Natural killer cell (primary cell): ENCODE measurements around the gene RAC2. TPM values are rescaled to one million over a fixed set of nuclear protein-coding genes. Genes with fewer than 3 reads are reported as not detected.
A peak's percentile ranks its signal among the peaks of the same experiment; 100 is the strongest.

Experiments
- ATAC-seq, 3 donors: fragments of 150-1000 bp in 2 of 3; fragments of 200-7000 bp in 1 of 3; cut with Tn5 transposase; 1 replicate in 1 of 3; 2 replicates in 2 of 3; pipeline ENCODE4 v1.10.0; 2021; ENCODE audit warnings: mild to moderate bottlenecking in 2 of 3, moderate library complexity in 2 of 3
- DNase-seq, 2 donors: peaks; one replicate each; pipeline versions ENCODE4 v3.0.0 to v3.0.0-alpha.2; 2013 to 2021; ENCODE audit warnings: mixed read lengths in 1 of 2
- H3K27ac ChIP-seq: one replicate; pipeline ENCODE4 v1.5.1; 2013; ENCODE audit warnings: mild to moderate bottlenecking, low read length
- H3K27me3 ChIP-seq: one replicate; pipeline ENCODE4 v1.6.1; 2013; ENCODE audit warnings: low read length; ENCODE audit not compliant: control insufficient read depth, insufficient read depth
- H3K36me3 ChIP-seq: one replicate; pipeline ENCODE4 v1.6.1; 2013; ENCODE audit warnings: low read length; ENCODE audit not compliant: control insufficient read depth, insufficient read depth
- H3K4me1 ChIP-seq: one replicate; pipeline ENCODE4 v1.6.1; 2013; ENCODE audit warnings: low read length; ENCODE audit not compliant: control insufficient read depth, insufficient read depth
- H3K4me3 ChIP-seq: one replicate; pipeline ENCODE4 v1.5.1; 2013; ENCODE audit warnings: low read length
- H3K9me3 ChIP-seq: one replicate; pipeline ENCODE4 v1.6.1; 2013; ENCODE audit warnings: low read length; ENCODE audit not compliant: control insufficient read depth, insufficient read depth
- H3K27ac Mint-ChIP-seq, 2 donors: one replicate each; pipeline ENCODE4 v1.8.0; 2022; ENCODE audit warnings: mild to moderate bottlenecking in 2 of 2, mixed read lengths in 2 of 2, moderate library complexity in 1 of 2
- H3K27me3 Mint-ChIP-seq, 2 donors: one replicate each; pipeline ENCODE4 v1.8.0; 2022; ENCODE audit warnings: low read depth in 2 of 2, mixed read lengths in 2 of 2
- H3K36me3 Mint-ChIP-seq: one replicate; pipeline ENCODE4 v1.8.0; 2022; ENCODE audit warnings: mixed read lengths
- H3K4me1 Mint-ChIP-seq, 2 donors: one replicate each; pipeline ENCODE4 v1.8.0; 2022; ENCODE audit warnings: mixed read lengths in 2 of 2
- H3K4me3 Mint-ChIP-seq: one replicate; pipeline ENCODE4 v1.8.0; 2022; ENCODE audit warnings: mild to moderate bottlenecking, moderate library complexity, mixed read lengths
- H3K9me3 Mint-ChIP-seq, 2 donors: one replicate each; pipeline ENCODE4 v1.8.0; 2022; ENCODE audit warnings: mixed read lengths in 2 of 2
- WGBS: methylation state at CpG from one replicate; pipeline ENCODE4 v1.1.7; 2013; ENCODE audit warnings: missing lambda C conversion rate; ENCODE audit not compliant: insufficient coverage; 5-methylcytosine and 5-hydroxymethylcytosine counted together
- intact Hi-C: fragments of 100-400 bp; cut with micrococcal nuclease; formaldehyde crosslinking; loops from one replicate; pipeline ENCODE4 v1.14.2; 2022
- total RNA-seq, 4 donors: library from RNA; stranded (reverse); fragments of 120-200 nt in 1 of 4; gene quantifications; one replicate each; pipeline versions ENCODE4 v1.2.3 to v1.2.4, GENCODE V29; 2013 to 2022
- TF ChIP-seq, protein P1 (sequence below): fragments of 200-600 bp; IDR thresholded peaks from one replicate; pipeline ENCODE4 v1.8.0; 2022; ENCODE audit warnings: antibody characterized with exemption

The RAC2 gene
- total RNA-seq, 3 donors from 2014 or later (not counting 1 experiment from before 2014, with no cell fraction given), result 647 to 744 (median 741) TPM

DNA sequence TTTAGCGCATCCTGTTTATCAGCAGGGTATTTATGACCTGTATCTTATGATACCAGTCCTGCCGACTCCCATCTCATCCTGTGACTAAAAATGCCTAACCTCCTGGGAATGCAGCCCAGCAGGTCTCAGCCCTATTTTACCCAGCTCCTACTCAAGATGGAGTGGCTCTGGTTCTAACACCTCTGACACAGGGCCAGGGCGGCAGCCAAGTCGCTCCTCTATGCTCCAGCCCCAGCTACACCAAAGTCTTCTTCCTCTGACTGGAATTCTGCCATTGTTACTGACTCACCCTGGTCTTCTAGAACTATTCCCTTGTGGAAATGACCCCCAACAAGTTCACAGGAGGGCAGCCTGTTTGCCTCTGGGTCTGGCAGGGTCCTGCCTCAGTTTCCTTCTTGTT is 48.1 kb downstream of the RAC2 start:
- intact Hi-C loops, result loop anchor here (5.0 kb wide), 1 partner anchor 49 kb away; the partner anchor contains the start of gene IL2RB

DNA sequence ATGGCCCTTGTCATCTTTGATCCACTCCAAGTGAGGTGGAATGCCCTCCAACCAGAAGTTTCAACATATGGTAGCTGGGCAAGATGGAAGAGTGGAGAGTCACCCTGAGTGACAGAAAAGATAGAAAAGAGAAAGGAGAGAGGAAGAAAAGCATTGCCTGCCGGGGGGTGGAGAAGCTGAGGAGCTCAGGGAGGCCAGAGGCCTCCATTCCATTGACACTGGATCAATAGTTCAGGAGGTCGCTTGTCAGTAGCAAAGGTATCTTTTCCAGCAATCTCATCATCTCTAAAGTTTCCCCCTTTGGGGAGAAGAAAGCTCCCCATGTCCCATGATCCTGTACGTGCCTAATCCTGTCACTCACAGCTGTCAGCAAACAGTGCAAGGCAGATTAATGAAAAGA is 49.3 kb downstream of the RAC2 start:
- DNase-seq (no peak), ATAC-seq (no peak)
- no peak overlapping the region for H3K4me3 Mint-ChIP-seq
- H3K27ac ChIP-seq, result no peak overlapping the region
- no peaks in the 10 kb centered on the region for H3K9me3 Mint-ChIP-seq
- intact Hi-C loops, result loop anchor here (5.0 kb wide), 1 partner anchor 47 kb away; the partner anchor contains the start of gene IL2RB
- WGBS, result 94% methylated on average over 2 of the region's 3 CpGs
- H3K36me3 ChIP-seq, result no peaks in the 10 kb centered on the region
- peaks cover 44 to 56% of the 10 kb centered on the region in 2 donors for H3K4me1 Mint-ChIP-seq
- no peak overlapping the region for H3K4me3 ChIP-seq
- H3K4me1 ChIP-seq, result peaks cover 39% of the 10 kb centered on the region
- H3K36me3 Mint-ChIP-seq, result no peaks in the 10 kb centered on the region
- H3K27me3 ChIP-seq, result no peaks in the 10 kb centered on the region
- TF ChIP-seq, protein P1, sequence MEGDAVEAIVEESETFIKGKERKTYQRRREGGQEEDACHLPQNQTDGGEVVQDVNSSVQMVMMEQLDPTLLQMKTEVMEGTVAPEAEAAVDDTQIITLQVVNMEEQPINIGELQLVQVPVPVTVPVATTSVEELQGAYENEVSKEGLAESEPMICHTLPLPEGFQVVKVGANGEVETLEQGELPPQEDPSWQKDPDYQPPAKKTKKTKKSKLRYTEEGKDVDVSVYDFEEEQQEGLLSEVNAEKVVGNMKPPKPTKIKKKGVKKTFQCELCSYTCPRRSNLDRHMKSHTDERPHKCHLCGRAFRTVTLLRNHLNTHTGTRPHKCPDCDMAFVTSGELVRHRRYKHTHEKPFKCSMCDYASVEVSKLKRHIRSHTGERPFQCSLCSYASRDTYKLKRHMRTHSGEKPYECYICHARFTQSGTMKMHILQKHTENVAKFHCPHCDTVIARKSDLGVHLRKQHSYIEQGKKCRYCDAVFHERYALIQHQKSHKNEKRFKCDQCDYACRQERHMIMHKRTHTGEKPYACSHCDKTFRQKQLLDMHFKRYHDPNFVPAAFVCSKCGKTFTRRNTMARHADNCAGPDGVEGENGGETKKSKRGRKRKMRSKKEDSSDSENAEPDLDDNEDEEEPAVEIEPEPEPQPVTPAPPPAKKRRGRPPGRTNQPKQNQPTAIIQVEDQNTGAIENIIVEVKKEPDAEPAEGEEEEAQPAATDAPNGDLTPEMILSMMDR, result no peak
- peak overlapping the region; percentile 84 to 88 for H3K27ac Mint-ChIP-seq
- H3K9me3 ChIP-seq, result no peaks in the 10 kb centered on the region
- no peaks in the 10 kb centered on the region for H3K27me3 Mint-ChIP-seq

More for the DNA sequence above, 48.1 kb downstream of the RAC2 start:
- Histone ChIP-seq H3K9me3 (no peaks in the 10 kb centered on the region), H3K4me1 (peaks cover 43% of the 10 kb centered on the region), H3K36me3 (no peaks in the 10 kb centered on the region), H3K27ac (no peak overlapping the region), H3K27me3 (no peaks in the 10 kb centered on the region), H3K4me3 (no peak overlapping the region)
- Mint-ChIP-seq H3K4me3 (no peak overlapping the region), H3K4me1 (peaks cover 44 to 56% of the 10 kb centered on the region in 2 donors), H3K27ac (peak overlapping the region in 1 of 2 donors; percentile 56), H3K36me3 (no peaks in the 10 kb centered on the region), H3K9me3 (no peaks in the 10 kb centered on the region), H3K27me3 (no peaks in the 10 kb centered on the region)
- WGBS, result 94% methylated on average over 4 of the region's 4 CpGs
- TF ChIP-seq, protein P1, result no peak
- DNase-seq (no peak), ATAC-seq (no peak)

GRCh38 chr22:37193629-37194191 is 50.4 kb downstream of the RAC2 start:
- ATAC-seq, result peak; percentile 50 to 76 (median 66)
- peak overlapping the region; percentile 29 for H3K4me3 Mint-ChIP-seq
- TF ChIP-seq, protein P1, result no peak
- intact Hi-C loops, result no loop called here
- Histone ChIP-seq H3K27me3 (no peaks in the 10 kb centered on the region), H3K27ac (peak overlapping the region; percentile 54), H3K4me3 (no peak overlapping the region), H3K9me3 (no peaks in the 10 kb centered on the region), H3K36me3 (no peaks in the 10 kb centered on the region), H3K4me1 (peaks cover 33% of the 10 kb centered on the region)
- 50% methylated on average over 10 of the region's 10 CpGs for WGBS
- no peaks in the 10 kb centered on the region for H3K27me3 Mint-ChIP-seq
- peaks cover 45 to 56% of the 10 kb centered on the region in 2 donors for H3K4me1 Mint-ChIP-seq
- H3K27ac Mint-ChIP-seq, result peak overlapping the region; percentile 84 to 88
- H3K36me3 Mint-ChIP-seq, result no peaks in the 10 kb centered on the region
- DNase-seq, result peak in 1 of 2 donors; percentile 78
- H3K9me3 Mint-ChIP-seq, result no peaks in the 10 kb centered on the region

GRCh38 chr22:37192741-37193140 is 51.3 kb downstream of the RAC2 start:
- no peak overlapping the region for H3K4me3 Mint-ChIP-seq

More at GRCh38 chr22:37192741-37193140, 51.3 kb downstream of the RAC2 start:
- Histone ChIP-seq H3K27ac (no peak overlapping the region), H3K36me3 (no peaks in the 10 kb centered on the region), H3K9me3 (no peaks in the 10 kb centered on the region), H3K27me3 (no peaks in the 10 kb centered on the region), H3K4me1 (peaks cover 35% of the 10 kb centered on the region), H3K4me3 (no peak overlapping the region)
- WGBS, result 93% methylated on average over 1 of the region's 1 CpG
- DNase-seq (no peak), ATAC-seq (no peak)
- H3K27me3 Mint-ChIP-seq, result no peaks in the 10 kb centered on the region
- peak overlapping the region; percentile 84 to 88 for H3K27ac Mint-ChIP-seq
- TF ChIP-seq, protein P1, result no peak
- H3K36me3 Mint-ChIP-seq, result no peaks in the 10 kb centered on the region
- no peaks in the 10 kb centered on the region for H3K9me3 Mint-ChIP-seq
- intact Hi-C loops, result no loop called here
- peaks cover 44 to 59% of the 10 kb centered on the region in 2 donors for H3K4me1 Mint-ChIP-seq
